Activated CD4-positive, alpha-beta T cell treated with anti-CD3 and anti-CD28 coated beads, Interleukin-2, amount 50 U/mL, for 4 hours (primary cell): ENCODE data around the gene CX3CR1.

Source experiments
- DNase-seq, 2 experiments: peaks; one replicate each; pipeline ENCODE4 v3.0.0-alpha.2; 2020

Gene CX3CR1

DNA sequence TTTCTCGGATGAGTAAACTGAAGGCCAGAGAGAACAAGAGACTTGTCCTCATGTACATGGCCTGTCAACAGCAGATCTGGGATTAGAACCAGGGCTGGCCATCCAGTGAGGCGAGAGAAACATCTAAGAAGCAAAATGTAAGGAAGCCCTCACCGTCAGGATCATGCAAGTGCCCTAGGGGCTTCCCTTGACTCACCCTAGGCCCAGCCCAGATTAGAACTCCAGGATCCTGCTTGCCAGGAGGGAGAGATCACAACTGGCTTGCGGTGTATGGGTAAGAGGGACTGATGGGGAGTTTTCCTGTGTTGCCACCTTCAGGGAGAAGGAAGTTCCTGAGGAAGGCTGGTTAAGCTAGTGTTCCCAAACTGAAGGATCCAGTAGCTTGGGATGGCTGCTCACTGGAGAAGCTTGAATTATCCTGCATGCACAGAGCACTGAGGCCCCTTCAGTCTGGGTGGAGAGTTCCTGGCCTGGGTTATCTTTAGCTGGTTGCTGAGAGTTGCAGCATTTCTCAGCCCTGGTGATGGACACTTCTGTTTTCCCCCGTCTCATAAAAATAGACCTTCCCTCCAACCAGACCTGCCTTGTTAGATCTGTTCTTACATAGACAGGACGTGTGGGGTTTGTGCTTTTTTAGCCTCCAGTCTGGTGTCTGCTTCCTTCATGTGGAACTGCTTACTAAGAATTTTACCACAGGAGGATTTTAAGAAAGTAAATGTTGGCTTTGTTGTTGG is 59.3 kb downstream of the CX3CR1 start:
- no peak for DNase-seq

DNA sequence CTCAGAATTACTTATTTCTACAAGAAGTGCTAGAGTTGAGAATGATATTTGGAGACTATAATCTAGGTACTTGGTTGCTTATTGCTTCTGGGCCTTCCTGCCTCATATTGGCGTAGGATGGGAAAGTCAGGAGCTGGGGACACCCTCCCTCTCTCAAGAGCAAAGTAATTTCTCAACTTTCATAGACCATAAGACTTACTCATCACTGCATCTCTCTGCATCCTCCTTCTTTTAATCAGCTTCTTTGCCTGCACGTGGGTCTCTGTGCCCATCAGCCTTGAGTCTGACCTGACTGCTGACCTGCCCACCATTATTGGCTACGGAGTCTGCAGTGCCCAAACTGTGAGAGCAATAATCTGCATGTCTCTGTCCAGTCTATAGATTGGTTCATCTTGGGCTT is 60.1 kb downstream of the CX3CR1 start:
- DNase-seq = no peak

DNA sequence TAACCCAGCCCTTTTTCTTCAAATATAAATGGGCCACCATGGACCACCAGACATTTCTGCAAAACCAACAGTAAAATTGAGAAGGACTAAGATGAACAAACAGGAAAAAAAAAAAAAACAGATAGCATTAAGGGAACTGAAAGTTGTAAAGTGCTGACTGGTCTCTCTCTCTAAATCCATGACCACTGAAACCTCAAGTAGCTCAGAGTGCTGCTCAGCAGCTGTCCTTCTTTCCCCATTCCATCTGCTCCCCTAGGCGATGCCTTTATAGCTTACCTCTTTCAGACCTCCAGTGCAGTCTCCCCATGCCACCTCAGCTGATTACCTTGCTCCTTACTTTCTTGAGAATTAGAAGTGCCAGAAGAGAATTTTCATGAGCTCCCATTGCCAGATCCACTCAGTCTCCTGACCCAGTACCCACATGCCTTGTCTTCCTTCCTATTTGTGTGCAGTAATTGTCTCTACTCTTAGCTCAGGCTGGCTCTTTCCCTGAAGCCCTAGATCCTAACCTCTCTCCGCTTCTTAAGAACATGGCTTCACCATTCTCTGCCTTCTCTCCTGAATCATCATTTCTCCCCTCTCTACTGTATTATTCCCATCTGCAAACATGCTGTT is 63.6 kb downstream of the CX3CR1 start:
- no peak for DNase-seq

DNA sequence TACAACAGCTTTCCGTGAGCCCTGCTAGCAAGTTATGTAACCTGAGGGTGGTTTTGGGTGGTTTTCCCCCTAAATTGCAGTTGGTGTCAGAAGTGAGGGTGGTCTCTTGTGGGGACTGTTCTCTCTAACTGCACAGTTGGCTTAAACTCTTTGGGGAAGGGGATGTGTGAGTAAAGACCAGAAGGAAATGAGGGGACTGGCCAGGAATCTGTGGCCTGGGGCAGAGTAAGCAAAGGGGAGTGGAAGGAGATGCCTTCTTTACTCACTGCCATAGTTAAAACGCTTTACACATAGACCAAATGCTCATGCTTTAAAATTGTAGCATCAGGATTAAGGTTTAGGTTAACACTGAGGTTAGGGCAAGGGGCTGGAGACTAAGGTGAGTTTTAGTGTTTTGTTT is 66.2 kb downstream of the CX3CR1 start:
- no peak for DNase-seq
